Caco-2 (cell line): ENCODE data around the gene ATXN7L1. TPM values are rescaled to one million over a fixed set of nuclear protein-coding genes. Genes with fewer than 3 reads are reported as not detected.
"Not testable (repeated sequence)": the region's sequence is repeated elsewhere in the genome, so short reads cannot be mapped to it uniquely, and the experiment has no call there.

ENCODE experiments used
- BruUV-seq: library from RNA; stranded (reverse); fragments of 400-500 nt; replicated peaks from 2 replicates; lab custom pipeline; 2021; lab: Mats Ljungman, UMichigan
- CTCF ChIA-PET: fragments of 300-600 bp; sonication (Branson Sonifier 250); formaldehyde crosslinking; loops from one replicate; lab custom pipeline; 2022; ENCODE audit warnings: antibody characterized with exemption; lab: Charles Lee
- POLR2A ChIA-PET: fragments of 300-600 bp; sonication (Branson Sonifier 250); formaldehyde crosslinking; loops from one replicate; lab custom pipeline; 2022; ENCODE audit warnings: antibody characterized with exemption; lab: Charles Lee
- DNase-seq, 2 experiments: peaks; one replicate each; pipeline versions ENCODE4 v3.0.0 to v3.0.0-alpha.2; 2020 to 2022
- H3K27me3 ChIP-seq: replicated peaks from 2 replicates; pipeline ENCODE4 v1.6.0; 2011; ENCODE audit warnings: low read length; ENCODE audit not compliant: control insufficient read depth, insufficient read depth
- H3K36me3 ChIP-seq: 2 replicates; pipeline ENCODE4 v1.5.1; 2011; ENCODE audit warnings: low read length; ENCODE audit not compliant: control insufficient read depth, insufficient read depth
- H3K4me1 ChIP-seq: fragments of 250-450 bp; sonication (Bioruptor Pico); 2 replicates; pipeline ENCODE4 v1.5.1; 2020; ENCODE audit warnings: mild to moderate bottlenecking
- H3K4me3 ChIP-seq: 2 replicates; pipeline ENCODE4 v1.5.1; 2011; ENCODE audit warnings: low read depth, mild to moderate bottlenecking, control low read depth, low read length
- H3K9me3 ChIP-seq: fragments of 250-450 bp; sonication (Bioruptor Pico); 2 replicates; pipeline ENCODE4 v1.5.1; 2020; ENCODE audit warnings: mild to moderate bottlenecking, moderate library complexity
- H3K27ac Mint-ChIP-seq: one replicate; pipeline ENCODE4 v1.8.0; 2022; ENCODE audit warnings: mixed read lengths; ENCODE audit not compliant: unreplicated experiment
- H3K27me3 Mint-ChIP-seq: one replicate; pipeline ENCODE4 v1.8.0; 2022; ENCODE audit warnings: mixed read lengths; ENCODE audit not compliant: insufficient read depth, unreplicated experiment
- H3K36me3 Mint-ChIP-seq: one replicate; pipeline ENCODE4 v1.8.0; 2022; ENCODE audit warnings: mild to moderate bottlenecking, mixed read lengths; ENCODE audit not compliant: insufficient read depth, unreplicated experiment
- H3K4me1 Mint-ChIP-seq: one replicate; pipeline ENCODE4 v1.8.0; 2022; ENCODE audit warnings: low read depth, mixed read lengths; ENCODE audit not compliant: unreplicated experiment
- H3K4me3 Mint-ChIP-seq: one replicate; pipeline ENCODE4 v1.8.0; 2022; ENCODE audit warnings: mild to moderate bottlenecking, moderate library complexity, mixed read lengths; ENCODE audit not compliant: unreplicated experiment
- H3K9me3 Mint-ChIP-seq: one replicate; pipeline ENCODE4 v1.8.0; 2022; ENCODE audit warnings: mixed read lengths; ENCODE audit not compliant: unreplicated experiment
- CTCF ChIP-seq, 2 experiments: fragments of 200-600 bp in 1 of 2; IDR thresholded peaks; 1 replicate in 1 of 2; 2 replicates in 1 of 2; pipeline versions ENCODE4 v1.5.1 to v1.8.0; 2011 to 2022; ENCODE audit warnings: antibody characterized with exemption in 1 of 2, control low read depth in 1 of 2, inconsistent platforms in 1 of 2, low read depth in 1 of 2, low read length in 1 of 2, mild to moderate bottlenecking in 1 of 2, moderate library complexity in 1 of 2; ENCODE audit not compliant: insufficient read depth in 1 of 2, severe bottlenecking in 1 of 2, unreplicated experiment in 1 of 2
- intact Hi-C: fragments of 100-400 bp; cut with micrococcal nuclease; formaldehyde crosslinking; loops from one replicate; pipeline ENCODE4 v1.10.0; 2022; ENCODE audit not compliant: unreplicated experiment
- total RNA-seq: library from RNA; stranded (reverse); gene quantifications from 2 replicates; pipeline ENCODE4 v1.2.3, GENCODE V29; 2022

Gene ATXN7L1
- total RNA-seq, 1 experiment from 2014 or later, result 14.1 TPM

DNA sequence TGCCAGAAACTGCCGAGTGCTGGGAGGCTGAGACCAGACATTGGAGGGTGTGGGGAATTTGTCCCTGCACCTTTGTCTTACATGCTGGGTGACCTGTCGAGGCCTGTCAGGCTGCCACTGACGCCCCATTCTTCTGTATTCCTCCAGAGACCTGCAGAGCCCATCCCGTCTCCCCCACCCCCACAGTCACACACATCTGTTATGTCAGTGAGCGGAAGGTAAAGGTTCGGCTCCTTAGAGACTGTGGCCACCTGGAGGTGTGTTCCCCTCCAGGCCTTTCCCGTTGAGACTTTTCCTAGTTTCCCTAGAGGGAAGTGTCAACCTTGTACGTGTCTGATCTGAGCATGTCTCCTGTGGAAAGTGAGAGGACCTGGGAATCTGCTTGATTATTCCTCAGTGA, 84.5 kb downstream of the ATXN7L1 start:
- no peak overlapping the region for H3K4me3 ChIP-seq
- H3K27me3 Mint-ChIP-seq, result no peaks in the 10 kb centered on the region
- ChIA-PET POLR2A (no interaction called here), CTCF (no interaction called here)
- H3K27ac Mint-ChIP-seq, result no peak overlapping the region
- peaks cover 8% of the 10 kb centered on the region for H3K4me1 ChIP-seq
- no peaks in the 10 kb centered on the region for H3K9me3 Mint-ChIP-seq
- peak in 1 of 2 experiments; percentile 58 for DNase-seq
- TF ChIP-seq CTCF (IDR thresholded peaks at IDR 0.05; ENCODE audit: insufficient read depth in 1 of 2, low read depth in 1 of 2, low read length in 1 of 2, severe bottlenecking in 1 of 2, unreplicated experiment in 1 of 2), result no peak
- no peaks in the 10 kb centered on the region for H3K9me3 ChIP-seq
- BruUV-seq, result no TSS peak
- H3K27me3 ChIP-seq, result no peaks in the 10 kb centered on the region
- intact Hi-C loops, result no loop called here
- H3K36me3 Mint-ChIP-seq, result peaks cover 12% of the 10 kb centered on the region
- no peak overlapping the region for H3K4me3 Mint-ChIP-seq
- H3K4me1 Mint-ChIP-seq, result peaks cover 30% of the 10 kb centered on the region
- no peaks in the 10 kb centered on the region for H3K36me3 ChIP-seq

GRCh38 chr7:105790996-105791395, 85.4 kb downstream of the ATXN7L1 start:
- no peaks in the 10 kb centered on the region for H3K36me3 ChIP-seq
- TF ChIP-seq CTCF (IDR thresholded peaks at IDR 0.05; ENCODE audit: insufficient read depth in 1 of 2, low read depth in 1 of 2, low read length in 1 of 2, severe bottlenecking in 1 of 2, unreplicated experiment in 1 of 2), result no peak
- ChIA-PET CTCF (no interaction called here), POLR2A (no interaction called here)
- Mint-ChIP-seq H3K4me1 (peaks cover 30% of the 10 kb centered on the region), H3K27ac (no peak overlapping the region), H3K27me3 (no peaks in the 10 kb centered on the region), H3K4me3 (no peak overlapping the region), H3K36me3 (peaks cover 12% of the 10 kb centered on the region), H3K9me3 (no peaks in the 10 kb centered on the region)
- DNase-seq, result peak in 1 of 2 experiments; percentile 73
- H3K9me3 ChIP-seq, result no peaks in the 10 kb centered on the region
- no peaks in the 10 kb centered on the region for H3K27me3 ChIP-seq
- no TSS peak for BruUV-seq
- H3K4me1 ChIP-seq, result peaks cover 8% of the 10 kb centered on the region
- H3K4me3 ChIP-seq, result no peak overlapping the region
- intact Hi-C loops, result no loop called here

- H3K9me3 Mint-ChIP-seq, POLR2A ChIA-PET, H3K27ac Mint-ChIP-seq, H3K27me3 ChIP-seq, H3K4me3 Mint-ChIP-seq, H3K36me3 ChIP-seq, H3K4me3 ChIP-seq, BruUV-seq, DNase-seq, H3K4me1 ChIP-seq, CTCF ChIA-PET, H3K27me3 Mint-ChIP-seq, H3K9me3 ChIP-seq, intact Hi-C loops: not testable (repeated sequence)
- Mint-ChIP-seq H3K36me3 (peaks cover 12% of the 10 kb centered on the region), H3K4me1 (peaks cover 30% of the 10 kb centered on the region)
These were observed 85.9 kb downstream of the ATXN7L1 start for GRCh38 chr7:105790452-105790851.
